SIG-M5 treated with dmso at 0.1 percent for 504 hours (cell line): ENCODE measurements around the gene DCHS1.
A peak's percentile ranks its signal among the peaks of the same experiment; 100 is the strongest.
"Not testable (repeated sequence)": the region's sequence is repeated elsewhere in the genome, so short reads cannot be mapped to it uniquely, and the experiment has no call there.

Experiments used
- DNase-seq: peaks from one replicate; lab custom pipeline; 2025; ENCODE audit not compliant: unreplicated experiment; lab: John Stamatoyannopoulos, UW

Gene DCHS1, protein sequence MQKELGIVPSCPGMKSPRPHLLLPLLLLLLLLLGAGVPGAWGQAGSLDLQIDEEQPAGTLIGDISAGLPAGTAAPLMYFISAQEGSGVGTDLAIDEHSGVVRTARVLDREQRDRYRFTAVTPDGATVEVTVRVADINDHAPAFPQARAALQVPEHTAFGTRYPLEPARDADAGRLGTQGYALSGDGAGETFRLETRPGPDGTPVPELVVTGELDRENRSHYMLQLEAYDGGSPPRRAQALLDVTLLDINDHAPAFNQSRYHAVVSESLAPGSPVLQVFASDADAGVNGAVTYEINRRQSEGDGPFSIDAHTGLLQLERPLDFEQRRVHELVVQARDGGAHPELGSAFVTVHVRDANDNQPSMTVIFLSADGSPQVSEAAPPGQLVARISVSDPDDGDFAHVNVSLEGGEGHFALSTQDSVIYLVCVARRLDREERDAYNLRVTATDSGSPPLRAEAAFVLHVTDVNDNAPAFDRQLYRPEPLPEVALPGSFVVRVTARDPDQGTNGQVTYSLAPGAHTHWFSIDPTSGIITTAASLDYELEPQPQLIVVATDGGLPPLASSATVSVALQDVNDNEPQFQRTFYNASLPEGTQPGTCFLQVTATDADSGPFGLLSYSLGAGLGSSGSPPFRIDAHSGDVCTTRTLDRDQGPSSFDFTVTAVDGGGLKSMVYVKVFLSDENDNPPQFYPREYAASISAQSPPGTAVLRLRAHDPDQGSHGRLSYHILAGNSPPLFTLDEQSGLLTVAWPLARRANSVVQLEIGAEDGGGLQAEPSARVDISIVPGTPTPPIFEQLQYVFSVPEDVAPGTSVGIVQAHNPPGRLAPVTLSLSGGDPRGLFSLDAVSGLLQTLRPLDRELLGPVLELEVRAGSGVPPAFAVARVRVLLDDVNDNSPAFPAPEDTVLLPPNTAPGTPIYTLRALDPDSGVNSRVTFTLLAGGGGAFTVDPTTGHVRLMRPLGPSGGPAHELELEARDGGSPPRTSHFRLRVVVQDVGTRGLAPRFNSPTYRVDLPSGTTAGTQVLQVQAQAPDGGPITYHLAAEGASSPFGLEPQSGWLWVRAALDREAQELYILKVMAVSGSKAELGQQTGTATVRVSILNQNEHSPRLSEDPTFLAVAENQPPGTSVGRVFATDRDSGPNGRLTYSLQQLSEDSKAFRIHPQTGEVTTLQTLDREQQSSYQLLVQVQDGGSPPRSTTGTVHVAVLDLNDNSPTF (N-terminal part only)

DNA sequence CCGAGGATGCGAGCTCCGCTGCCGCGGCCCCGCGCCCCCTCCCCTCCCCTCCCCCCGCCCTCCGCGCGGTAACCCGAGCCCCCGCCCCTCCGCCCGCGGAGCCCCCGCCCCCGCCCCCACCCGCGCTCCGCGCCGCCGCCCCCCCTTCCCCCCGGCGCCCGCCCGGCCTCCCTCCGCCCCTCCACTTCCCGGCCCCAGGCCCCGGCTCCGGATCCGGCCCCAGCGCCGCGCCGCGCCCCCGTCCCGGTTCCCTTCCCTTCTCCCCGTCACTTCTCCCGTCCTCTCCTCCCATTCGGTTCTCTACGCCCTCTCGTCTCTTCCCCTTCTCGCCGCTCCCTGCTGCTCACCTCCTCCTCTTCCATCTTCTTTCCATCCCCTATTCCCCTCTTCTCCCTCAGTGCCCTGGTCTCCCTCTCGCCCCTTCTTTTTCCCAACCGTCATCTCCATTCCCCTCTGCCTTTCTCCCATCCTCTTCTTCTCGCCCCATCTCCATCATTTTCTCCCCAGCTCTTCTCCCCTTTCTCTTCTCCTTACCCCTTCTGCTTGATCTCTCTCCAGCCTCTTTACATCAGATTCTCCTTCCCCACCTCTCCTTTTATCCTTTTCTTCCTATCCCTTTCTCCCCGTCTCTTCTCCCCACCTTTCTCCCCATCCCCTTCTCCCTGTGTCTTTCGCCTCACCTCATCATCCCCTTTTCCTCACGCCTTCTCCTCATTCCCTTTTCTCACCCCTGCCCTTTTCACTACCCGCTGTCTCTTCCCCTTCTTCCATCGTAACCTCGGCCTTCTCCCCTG, at the start of gene DCHS1:
DCHS1 (minus strand) TSS at position 20 of the 794 bp plus-strand sequence. CDS start 14,196 bp downstream, outside the sequence.
- no peak for DNase-seq

DNA sequence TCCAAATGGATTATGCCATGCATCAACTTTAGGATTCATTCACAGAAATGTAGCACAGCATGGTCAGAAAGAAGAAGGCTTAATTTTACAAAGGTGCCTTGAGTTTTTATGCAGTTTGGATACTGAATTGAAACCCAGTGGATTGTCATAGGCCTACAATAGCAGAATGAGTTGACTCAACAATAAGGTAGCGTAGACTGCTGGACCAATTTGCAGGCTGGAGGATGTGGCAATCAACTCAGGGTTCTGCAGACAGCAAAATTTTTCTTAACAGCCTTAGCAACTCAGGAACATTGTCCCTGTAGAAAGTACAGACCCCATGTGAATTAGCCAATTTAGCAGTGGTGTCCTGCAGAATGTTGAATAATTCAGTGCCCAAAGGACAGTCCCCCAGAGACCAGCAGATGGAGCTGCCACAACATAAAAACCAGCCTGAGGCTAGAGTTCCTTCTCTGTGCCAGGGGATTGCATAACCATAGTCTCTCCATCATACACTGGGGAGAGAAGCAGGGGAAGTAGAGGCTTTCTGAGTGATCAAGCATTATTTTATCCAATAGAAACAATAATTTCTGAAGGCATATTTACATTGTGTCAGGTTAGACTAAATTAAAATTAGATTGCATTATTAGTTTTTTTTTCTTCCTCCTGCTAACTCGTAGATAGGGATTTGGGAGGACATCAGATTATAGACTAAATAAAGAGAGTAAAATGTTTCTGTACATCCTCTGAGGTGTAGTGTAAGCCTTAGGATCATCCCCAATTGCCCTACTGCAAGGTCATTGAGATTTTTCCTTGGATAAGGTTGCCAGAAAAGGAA, 47.8 kb upstream of the DCHS1 start:
- DNase-seq = peak; percentile 92

DNA sequence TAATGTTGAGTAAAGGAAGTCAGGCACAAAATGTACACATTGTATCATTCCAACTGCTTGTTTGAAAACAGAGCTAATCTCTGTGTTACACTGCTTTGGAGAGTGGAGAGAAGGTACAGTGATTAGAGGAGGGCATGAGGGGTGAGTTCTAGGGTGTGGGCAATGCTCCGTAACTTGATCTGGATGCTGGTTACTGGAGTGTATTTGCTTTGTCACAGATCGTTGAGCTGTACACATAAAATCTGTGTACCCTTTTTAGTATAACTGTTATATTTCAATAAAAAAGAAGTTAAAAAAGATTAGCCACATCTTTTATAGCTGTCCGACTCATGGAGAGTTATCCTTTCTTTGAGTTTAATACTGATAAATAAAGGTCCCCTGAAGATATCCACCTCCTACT, 46.3 kb upstream of the DCHS1 start:
- not testable (repeated sequence) for DNase-seq

DNA sequence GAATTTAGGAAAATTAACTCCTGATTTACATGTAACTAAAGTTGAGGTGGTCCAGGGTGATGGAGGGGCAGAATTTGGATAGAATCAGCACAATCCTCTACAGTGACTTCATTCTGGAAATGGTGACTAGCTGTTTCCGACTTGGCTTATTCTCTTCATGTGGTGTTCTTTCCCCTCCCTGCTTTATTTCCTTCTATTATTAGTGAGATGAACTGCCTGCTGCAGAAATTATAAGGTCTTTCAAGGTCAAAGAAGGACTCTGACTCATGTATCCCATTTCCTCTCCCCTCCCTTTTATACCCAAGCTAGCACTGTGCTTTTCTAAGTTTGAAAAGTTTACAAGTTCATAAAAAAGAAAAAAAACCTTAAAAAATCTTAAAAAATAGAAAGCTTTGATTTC, 39.8 kb upstream of the DCHS1 start:
- no peak for DNase-seq

DNA sequence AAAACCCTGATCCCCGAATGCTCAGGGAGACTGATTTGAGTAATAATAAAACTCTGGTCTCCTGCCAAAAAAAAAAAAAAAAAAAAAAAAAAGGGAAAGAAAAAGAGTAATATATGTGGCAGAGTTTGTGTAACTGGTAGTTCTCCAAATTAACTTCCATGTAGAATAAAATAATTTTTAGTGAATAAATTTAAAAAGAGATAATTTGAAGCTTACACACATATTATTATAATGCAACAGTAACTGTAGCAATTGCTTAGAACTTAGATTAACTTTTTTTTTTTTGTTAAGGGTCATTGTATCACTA, 38.6 kb upstream of the DCHS1 start:
- no peak for DNase-seq

DNA sequence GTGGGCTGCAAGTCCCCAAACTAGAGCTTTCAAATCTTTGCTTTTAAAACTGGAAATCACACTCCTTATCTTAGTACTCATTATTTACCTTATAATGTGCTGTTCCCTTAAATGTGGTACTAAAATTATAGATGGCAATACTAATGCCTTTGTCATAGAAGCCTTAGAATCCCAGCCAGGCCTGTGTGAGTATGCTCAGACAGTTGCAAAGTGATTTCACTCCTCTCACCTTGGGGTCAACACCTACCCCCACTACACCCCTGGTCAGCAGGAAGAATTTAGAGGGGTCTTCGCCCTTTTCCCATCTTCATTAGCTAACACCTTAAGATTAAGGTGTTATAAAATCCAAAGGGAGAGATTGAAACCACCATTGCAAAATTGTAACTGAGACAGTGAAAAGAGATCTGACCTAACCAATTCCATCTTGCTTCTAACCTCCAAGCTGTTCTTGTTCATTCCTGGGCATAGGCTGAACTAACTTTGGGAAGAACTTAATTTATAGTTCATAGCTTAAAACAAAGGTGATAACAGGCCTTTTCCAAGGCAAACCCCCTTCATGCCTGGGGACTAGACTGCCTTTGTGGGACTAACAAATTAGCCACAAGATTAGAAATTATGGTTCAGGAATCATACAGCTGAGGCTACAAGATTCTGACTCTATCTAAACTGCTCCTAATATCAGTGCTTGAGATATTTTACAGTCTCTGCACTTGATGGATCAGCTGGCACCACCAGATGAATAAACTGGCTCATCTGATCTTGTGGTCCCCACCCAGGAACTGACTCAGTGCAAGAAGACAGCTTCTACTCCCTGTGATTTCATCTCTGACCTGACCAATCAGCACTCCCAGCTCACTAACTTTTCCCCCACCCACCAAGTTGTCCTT, 38.0 kb upstream of the DCHS1 start:
- no peak for DNase-seq

DNA sequence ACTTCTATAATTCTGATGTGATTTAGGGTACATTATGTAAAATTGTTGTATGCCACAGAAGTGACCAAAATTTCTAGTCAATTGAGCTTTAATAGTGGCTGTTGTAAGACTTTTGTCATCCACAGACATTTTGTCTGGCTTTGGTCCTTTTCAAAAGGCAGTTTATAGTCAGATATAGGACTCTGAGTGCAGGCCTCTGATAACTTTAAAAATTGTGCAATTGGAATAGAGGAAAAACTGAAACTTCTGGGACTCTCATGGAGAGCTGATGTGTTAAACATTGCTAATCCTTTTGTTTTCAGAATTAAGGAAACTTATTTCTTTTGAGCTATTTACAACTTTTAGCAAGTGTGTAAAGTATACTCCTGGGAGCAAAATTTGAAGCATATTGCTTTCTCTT, 36.5 kb upstream of the DCHS1 start:
- DNase-seq = no peak

DNA sequence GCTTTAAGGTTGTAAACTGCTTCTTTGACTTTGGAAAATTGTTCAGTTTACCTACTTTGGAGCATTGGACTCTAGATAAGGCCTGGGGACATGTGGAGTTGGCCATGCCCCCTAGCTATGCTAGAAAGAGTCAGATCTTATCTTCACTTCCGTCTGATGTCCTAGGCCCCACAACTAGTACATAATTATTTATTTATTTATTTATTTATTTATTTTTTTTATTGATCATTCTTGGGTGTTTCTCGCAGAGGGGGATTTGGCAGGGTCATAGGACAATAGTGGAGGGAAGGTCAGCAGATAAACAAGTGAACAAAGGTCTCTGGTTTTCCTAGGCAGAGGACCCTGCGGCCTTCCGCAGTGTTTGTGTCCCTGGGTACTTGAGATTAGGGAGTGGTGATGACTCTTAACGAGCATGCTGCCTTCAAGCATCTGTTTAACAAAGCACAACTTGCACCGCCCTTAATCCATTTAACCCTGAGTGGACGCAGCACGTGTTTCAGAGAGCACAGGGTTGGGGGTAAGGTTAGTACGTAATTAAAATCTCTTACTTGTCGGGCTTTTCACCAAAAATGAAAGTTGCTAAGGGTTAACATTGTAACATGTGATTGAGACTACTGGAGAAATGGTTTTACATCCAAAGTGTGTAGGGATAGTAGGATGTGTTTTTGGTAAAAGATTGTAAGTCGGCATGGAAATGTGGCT, 35.0 kb upstream of the DCHS1 start:
- DNase-seq = not testable (repeated sequence)

DNA sequence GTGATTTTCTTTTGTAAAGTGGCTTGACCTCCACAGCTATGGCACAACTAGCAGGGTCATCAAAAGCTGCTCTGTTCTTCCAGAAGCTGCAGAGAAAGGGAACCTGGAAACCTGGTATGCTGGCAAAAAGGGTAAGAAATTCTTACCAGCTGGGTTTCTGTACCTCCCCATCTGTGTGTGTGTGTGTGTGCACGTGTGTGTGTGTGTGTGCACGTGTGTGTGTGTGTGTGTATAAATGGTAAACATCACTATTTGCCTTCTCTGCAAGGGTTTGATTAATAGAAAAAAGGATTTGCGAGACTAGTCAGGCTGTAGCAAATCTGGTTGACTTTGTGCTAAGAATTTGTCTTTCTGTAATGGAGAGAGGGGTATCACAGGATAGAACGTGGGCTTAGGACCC, 32.3 kb upstream of the DCHS1 start:
- no peak for DNase-seq

DNA sequence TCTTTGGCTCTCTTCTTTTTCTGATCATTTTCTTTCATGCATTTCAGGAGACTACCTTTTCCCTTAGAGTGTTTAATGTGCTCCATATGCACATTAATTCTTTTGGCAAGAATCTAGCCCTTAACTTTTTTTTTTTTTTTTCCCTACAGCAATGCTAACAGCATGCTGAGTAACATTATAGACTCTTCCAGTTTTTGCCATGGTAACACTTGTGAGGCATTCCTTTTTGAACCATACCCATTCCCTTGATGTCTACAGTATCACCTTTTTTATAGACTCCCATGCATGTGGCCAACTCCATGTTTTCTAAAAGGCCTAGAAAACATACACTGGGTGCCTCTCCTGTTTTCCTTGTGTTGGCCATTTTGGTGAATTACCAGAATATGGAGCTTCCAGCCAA, 30.4 kb upstream of the DCHS1 start:
- no peak for DNase-seq

DNA sequence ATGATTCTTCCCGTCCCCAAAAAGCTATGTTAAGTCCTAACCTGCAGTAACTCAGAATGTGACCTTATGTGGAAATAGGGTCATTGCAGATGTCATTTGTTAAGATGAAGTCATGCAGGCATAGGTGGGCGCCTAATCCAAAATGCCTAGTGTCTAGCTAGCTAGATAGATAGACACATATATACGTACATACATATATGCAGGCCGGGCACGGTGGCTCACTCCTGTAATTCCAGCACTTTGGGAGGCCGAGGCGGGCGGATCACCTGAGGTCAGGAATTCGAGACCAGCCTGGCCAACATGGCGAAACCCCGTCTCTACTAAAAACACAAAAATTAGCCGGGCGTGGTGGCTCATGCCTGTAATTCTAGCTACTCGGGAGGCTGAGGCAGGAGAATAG, 28.5 kb upstream of the DCHS1 start:
- DNase-seq = not testable (repeated sequence)

DNA sequence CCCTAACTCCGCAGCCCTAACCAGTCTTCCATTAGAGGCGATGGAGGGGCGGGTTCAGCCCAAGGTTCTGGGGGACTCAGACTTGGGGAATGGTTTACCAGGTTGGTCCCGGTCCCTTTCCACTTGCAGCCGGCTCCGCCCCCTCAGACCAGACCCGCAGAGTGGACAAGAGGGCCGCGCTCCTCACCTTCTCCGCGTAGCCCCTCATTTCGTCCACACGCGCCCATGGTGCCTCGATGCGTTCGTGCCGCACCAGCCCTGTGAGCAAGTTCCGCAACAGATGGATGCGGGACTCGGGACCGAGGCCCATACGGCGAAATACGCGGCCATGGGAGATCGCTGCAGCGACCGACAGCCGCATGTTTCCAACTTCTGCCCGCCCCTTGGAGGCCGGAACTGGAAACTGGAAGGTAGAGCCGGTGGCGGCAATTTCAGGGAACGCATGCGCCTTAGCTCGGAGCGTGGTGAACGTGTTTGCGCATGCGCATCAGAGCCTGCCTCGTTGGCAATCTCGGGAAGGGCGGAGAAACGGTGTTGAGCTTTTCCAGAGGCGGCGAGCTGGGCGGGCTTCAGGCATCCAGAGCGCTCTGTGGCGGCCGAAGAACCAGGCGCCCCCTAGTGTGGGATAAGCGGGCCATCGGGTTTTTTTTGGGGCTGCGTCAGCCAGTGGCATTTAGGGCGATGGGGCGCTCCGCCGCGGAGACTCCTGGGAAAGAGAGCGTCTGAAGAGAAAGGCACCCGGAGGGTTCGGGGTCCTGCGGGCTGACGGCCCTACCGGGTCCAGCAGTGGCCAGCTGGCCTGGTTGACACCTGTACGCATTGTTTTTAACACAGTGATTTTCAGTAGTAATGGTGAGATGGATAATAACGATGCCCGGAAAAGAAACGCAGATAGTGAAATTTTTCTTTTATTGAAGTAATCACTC, 27.6 kb upstream of the DCHS1 start, which contains the start of gene MRPL17:
MRPL17 (minus strand) TSS at position 405 of the 926 bp plus-strand sequence; CDS start at position 361, 44 bp downstream.
- DNase-seq = peak; percentile 97

DNA sequence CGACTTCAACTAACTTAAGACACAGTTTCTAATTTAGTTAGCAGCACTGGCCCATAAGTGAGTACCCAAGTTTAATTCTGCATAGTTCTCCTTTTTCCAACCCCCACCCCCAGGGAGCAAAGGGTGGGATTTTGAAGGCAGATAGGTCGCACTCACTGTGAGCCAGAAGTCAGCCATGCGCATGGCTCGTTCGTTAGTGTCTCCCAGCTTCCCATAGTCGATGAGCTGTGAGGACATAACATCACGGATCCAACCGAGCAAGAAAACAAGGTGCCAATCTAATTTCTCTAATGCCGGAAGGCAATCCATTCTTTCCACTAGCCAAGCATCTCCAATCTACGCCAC, 27.0 kb upstream of the DCHS1 start:
- no peak for DNase-seq

DNA sequence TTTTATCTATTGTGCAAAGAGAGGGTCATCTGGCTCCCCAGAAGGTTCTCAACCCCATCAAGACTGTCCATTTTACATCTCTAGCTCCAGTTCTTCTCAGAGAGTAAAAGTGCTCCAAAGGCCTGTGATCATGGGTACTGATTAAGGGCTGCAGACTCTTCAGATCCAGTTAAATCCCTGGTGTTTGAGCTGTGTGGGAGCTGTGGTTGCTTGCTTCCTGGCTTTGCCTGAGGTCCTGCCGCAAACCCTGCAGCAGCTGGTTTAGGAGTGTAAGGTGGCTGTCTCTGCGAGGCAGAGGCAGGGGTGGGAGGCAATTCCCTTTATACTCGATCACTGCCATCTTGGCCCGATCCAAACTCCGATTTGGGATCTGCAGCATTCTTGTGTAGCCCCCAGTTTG, 26.3 kb upstream of the DCHS1 start:
- no peak for DNase-seq

DNA sequence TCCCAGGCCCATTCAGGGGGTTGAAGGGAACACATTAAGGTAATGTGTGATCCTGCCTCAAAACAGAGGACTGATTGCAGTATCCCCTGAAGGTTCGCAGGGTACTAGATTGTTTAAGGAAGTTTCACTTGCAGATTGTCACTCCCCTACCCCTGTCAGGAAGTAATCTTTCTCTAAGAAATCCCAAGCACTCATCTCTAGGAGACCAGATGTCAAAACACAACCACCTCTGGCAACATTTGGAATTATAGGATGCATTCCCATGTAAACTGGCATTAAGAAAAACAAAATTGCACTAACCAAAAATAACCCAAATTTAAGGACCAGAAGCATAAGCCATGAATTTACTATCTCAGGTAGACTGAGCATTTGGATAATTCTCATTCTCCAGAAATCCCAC, 25.9 kb upstream of the DCHS1 start:
- no peak for DNase-seq

DNA sequence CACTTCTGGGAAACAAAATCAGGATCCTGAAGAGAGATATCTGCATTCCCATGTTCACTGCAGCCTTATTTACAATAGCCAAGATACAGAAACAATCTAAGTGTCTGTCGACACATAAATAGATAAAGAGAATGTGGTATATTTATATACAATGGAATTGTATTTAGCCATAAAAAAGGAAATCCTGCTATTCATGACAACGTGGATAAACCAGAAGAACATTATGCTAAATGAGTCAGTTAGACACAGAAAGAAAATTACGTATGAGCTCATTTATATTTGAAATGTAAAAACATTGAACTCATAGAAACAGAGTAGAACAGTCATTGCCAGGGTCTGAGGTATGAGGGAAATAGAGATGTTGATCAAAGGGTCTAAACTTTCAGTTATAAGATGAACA, 21.4 kb upstream of the DCHS1 start:
- DNase-seq = no peak

DNA sequence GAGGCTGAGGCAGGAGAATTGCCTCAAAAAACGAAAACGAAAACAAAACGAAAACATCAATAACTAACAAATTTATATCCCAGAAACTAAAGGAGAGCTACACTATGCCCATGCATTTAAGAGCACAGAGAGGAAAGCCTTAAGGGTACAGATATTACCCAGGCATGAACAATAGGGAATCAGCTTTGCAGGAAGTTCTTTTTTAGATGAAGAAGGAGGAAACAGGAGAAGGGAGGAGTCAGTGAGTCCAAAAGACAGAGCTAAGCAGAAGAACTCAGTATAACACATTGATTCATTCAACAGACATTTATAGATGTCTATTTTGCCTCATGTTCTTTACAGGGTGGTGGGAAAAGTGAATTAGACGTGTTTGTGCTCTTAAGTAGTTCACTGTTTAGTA, 19.3 kb upstream of the DCHS1 start:
- DNase-seq = no peak
